GM18520 (cell line): ENCODE results near the gene HARBI1.

Experiments used
- ATAC-seq: cut with Tn5 transposase; IDR thresholded peaks from one replicate; pipeline ENCODE4 v1.9.1; 2021; ENCODE audit not compliant: unreplicated experiment

Gene HARBI1

GRCh38 chr11:46635557-46636139 is 18.6 kb upstream of the HARBI1 start:
- no peak for ATAC-seq

- ATAC-seq, result no peak
These were observed 16.5 kb upstream of the HARBI1 start for GRCh38 chr11:46633291-46634217.

GRCh38 chr11:46632502-46632901 is 15.5 kb upstream of the HARBI1 start:
- ATAC-seq, result no peak

- no peak for ATAC-seq
These were observed 14.6 kb upstream of the HARBI1 start for GRCh38 chr11:46631676-46632075.

- no peak for ATAC-seq
These were observed 13.2 kb upstream of the HARBI1 start for GRCh38 chr11:46630237-46630636.

GRCh38 chr11:46628961-46629360 is 11.9 kb upstream of the HARBI1 start:
- ATAC-seq, result no peak

GRCh38 chr11:46625406-46625805 is 8.4 kb upstream of the HARBI1 start:
- ATAC-seq, result no peak

- ATAC-seq, result no peak
These were observed 1.8 kb upstream of the HARBI1 start for GRCh38 chr11:46618837-46619236.

- no peak for ATAC-seq
These were observed 916 bp upstream of the HARBI1 start for GRCh38 chr11:46617972-46618314.

GRCh38 chr11:46616551-46617133 is 385 bp downstream of the HARBI1 start:
- no peak for ATAC-seq

GRCh38 chr11:46615756-46616155 is 1.3 kb downstream of the HARBI1 start:
- ATAC-seq, result no peak

- no peak for ATAC-seq
These were observed 4.7 kb downstream of the HARBI1 start for GRCh38 chr11:46612326-46612725.

GRCh38 chr11:46611526-46612304 is 5.3 kb downstream of the HARBI1 start:
- no peak for ATAC-seq

- no peak for ATAC-seq
These were observed 7.6 kb downstream of the HARBI1 start for GRCh38 chr11:46609386-46609785.

- ATAC-seq, result no peak
These were observed 9.5 kb downstream of the HARBI1 start for GRCh38 chr11:46607516-46607915.

- no peak for ATAC-seq
These were observed 12.2 kb downstream of the HARBI1 start for GRCh38 chr11:46604796-46605195.

- no peak for ATAC-seq
These were observed 13.2 kb downstream of the HARBI1 start for GRCh38 chr11:46603704-46604308.

GRCh38 chr11:46601129-46601528 is 15.9 kb downstream of the HARBI1 start:
- ATAC-seq, result no peak

GRCh38 chr11:46600194-46600960 is 16.6 kb downstream of the HARBI1 start:
- no peak for ATAC-seq
